Activated CD4-positive, CD25-positive, alpha-beta regulatory T cell treated with anti-CD3 and anti-CD28 coated beads, Interleukin-2, amount 50 U/mL, for 16 hours (primary cell): ENCODE results near the gene FAM20C.
"Not testable (repeated sequence)": the region's sequence is repeated elsewhere in the genome, so short reads cannot be mapped to it uniquely, and the experiment has no call there.

ENCODE experiments used
- DNase-seq: peaks from one replicate; pipeline ENCODE4 v3.0.0-alpha.2; 2020; ENCODE audit warnings: low read depth, low spot score

FAM20C gene

DNA sequence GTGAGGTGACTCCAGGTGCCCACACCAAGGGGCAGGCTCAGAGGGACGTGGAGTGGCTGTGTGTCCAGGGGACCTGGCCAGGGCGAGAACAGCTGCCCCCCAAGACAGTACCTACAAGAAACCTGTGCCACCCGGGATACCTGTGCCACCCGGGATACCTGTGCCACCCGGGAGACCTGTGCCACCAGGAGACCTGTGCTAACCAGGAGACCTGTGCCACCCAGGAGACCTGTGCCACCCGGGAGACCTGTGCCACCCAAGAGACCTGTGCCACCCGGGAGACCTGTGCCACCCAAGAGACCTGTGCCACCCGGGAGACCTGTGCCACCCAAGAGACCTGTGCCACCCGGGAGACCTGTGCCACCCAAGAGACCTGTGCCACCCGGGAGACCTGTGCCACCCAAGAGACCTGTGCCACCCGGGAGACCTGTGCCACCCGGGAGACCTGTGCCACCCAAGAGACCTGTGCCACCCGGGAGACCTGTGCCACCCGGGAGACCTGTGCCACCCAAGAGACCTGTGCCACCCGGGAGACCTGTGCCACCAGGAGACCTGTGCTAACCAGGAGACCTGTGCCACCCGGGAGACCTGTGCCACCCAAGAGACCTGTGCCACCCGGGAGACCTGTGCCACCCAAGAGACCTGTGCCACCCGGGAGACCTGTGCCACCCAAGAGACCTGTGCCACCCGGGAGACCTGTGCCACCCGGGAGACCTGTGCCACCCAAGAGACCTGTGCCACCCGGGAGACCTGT is 50.6 kb downstream of the FAM20C start:
- not testable (repeated sequence) for DNase-seq

DNA sequence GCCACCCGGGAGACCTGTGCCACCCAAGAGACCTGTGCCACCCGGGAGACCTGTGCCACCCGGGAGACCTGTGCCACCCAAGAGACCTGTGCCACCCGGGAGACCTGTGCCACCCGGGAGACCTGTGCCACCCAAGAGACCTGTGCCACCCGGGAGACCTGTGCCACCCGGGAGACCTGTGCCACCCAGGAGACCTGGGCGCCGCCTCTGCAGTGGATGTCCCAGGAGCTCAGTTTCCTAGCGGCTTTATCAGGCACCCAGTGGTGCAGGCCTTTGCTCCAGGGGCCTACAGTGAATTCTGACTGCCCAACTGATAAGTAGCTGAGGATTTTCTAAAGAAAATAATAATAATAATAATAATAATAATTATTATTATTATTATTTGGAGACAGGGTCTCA is 51.2 kb downstream of the FAM20C start:
- not testable (repeated sequence) for DNase-seq

DNA sequence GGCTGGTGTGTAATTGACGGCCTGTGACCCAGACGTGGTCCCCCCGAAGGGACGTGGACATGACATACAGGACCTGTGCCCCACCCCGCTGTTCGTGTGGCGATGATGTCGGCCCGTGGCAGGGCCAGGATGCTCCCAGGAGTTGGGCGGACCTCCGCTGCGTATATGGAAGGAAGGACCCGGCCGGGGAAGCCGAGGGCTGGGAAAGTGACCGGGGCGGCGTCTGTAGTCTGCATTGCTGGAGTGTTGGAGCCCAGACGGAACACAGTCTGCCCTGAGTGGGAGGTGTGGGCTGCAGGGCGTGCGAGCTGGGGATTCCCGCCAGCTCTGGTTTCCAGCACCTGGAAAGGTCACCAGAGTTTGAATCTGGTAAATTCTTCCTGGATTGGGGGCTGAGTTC is 52.6 kb downstream of the FAM20C start:
- DNase-seq: no peak

- no peak for DNase-seq
Observed at GRCh38 chr7:245574-246295, 53.4 kb downstream of the FAM20C start.

- no peak for DNase-seq
Observed at GRCh38 chr7:246451-246850, 54.1 kb downstream of the FAM20C start.

DNA sequence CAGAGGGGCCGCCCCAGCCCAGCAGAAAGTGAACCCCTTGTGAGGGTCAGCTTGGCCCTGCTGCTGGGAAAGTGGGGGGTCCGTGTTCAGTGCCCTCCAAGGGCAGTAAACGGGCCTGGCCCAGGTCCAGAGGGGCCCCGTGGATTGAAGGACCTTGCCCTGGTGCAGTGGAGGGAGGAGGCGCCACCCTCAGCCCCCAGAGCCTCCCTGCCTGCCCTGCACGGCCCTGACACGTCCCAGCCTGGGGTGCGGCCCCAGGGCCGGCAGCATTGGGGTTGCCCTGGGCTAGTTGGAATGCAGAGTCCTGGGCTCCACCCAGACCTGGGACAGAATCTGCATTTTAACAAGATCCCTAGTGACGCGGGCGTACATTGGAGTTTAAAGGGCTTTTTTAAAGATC is 54.8 kb downstream of the FAM20C start:
- no peak for DNase-seq

GRCh38 chr7:247636-248035 is 55.3 kb downstream of the FAM20C start:
- no peak for DNase-seq

GRCh38 chr7:248732-249435 is 56.5 kb downstream of the FAM20C start:
- no peak for DNase-seq

DNA sequence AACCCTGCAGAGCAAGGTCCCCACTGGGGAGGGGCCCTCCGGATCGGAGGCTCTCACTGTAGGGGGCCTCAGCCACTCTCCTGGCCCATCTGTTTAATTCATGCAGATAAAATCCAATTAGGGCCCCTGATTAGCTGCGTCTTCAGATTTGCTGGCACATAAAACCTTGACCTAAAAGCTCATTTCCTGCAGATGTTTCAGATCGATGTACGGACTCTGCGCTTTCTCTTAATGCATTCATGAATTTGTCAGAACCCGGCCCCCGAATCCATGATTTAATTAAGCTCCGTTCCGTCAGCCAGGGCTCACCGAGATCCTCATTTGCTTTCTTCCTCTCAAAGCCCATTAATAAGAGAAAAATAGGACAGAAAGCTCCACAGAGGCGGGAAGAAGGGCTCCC is 57.6 kb downstream of the FAM20C start:
- no peak for DNase-seq

GRCh38 chr7:250523-250922 is 58.2 kb downstream of the FAM20C start:
- no peak for DNase-seq

DNA sequence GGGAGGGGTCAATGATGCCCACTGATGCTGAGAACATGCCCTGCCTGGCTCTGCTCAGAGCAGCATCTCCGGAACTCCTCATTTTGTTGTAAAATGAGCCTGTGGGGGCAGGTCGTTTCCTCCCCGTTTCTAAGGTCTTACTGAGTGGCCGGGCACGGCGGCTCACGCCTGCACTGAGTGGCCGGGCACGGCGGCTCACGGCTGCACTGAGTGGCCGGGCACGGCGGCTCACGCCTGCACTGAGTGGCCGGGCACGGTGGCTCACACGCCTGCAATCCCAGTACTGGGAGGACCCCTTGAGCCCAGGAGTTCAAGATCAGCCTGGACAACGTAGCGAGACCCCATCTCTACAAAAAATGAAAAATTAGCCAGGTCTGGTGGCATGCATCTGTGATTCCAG is 58.6 kb downstream of the FAM20C start:
- no peak for DNase-seq

- no peak for DNase-seq
Observed at GRCh38 chr7:251446-252175, 59.2 kb downstream of the FAM20C start.

- DNase-seq: no peak
Observed at GRCh38 chr7:252216-252965, 60.0 kb downstream of the FAM20C start.

DNA sequence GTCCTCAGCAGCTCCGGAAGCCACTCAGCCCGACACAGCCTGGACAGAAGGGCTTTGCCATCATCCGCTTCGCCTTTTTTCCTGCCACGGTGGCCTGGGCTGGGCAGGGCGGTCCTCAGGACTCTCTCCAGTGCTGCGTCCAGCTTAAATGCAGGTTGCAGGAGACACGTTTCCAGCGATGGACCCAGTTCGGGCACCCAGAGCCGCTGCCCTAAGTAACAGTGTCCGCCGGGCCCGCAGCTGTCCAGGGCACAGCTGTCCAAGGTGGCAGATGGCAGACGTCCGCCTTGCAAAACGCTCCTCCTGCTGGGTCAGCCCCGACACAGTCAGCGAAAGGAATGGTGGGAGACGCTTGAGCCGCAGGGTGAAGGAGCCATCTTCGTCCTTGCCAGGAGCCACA is 60.6 kb downstream of the FAM20C start:
- no peak for DNase-seq

GRCh38 chr7:253581-254336 is 61.4 kb downstream of the FAM20C start:
- DNase-seq: no peak

GRCh38 chr7:254337-255037 is 62.1 kb downstream of the FAM20C start:
- DNase-seq: no peak

DNA sequence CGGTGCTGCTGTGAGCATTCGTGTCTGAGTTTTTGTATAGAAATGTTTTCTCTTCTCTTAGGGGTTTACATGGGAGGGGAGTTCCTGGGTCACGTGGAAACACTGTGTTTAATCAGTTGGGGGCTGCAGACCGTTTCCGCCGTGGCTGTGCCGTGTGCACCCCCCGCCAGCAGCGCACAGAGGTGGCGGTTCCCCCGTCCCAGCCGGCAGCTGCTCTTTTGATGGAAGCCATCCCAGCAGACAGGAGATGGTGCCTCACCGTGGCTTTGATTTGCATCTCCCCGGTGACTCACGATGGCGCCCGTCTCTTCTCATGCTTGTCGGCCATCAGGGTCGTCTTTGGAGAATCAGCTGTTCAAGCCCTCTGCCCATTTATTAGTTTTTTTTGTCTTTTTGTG is 62.7 kb downstream of the FAM20C start:
- no peak for DNase-seq

DNA sequence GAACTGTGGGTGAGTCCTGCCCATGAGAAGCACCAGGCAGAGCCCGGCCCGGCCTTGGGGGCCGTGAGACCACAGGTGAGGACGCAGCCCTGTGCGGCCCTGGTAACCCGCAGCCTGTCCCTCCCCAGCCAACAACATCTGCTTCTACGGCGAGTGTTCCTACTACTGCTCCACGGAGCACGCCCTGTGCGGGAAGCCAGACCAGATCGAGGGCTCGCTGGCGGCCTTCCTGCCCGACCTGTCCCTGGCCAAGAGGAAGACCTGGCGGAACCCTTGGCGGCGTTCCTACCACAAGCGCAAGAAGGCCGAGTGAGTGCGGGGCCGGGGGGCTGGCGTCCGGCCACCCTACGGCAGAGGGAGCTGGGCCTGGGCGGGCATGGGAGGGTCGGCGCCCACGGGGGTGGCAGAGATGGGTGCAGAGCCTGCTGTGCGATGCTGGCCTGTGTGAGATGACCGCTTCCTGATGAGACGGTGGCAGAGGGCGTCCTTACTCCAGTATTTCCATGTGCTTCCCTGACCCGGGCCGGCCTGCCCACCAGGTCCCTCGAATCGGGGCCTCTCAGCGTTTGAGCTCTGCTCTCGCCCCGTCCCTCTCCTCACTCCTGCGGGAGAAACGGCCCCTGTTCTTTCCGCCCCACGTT is 63.5 kb downstream of the FAM20C start:
- DNase-seq: no peak

DNA sequence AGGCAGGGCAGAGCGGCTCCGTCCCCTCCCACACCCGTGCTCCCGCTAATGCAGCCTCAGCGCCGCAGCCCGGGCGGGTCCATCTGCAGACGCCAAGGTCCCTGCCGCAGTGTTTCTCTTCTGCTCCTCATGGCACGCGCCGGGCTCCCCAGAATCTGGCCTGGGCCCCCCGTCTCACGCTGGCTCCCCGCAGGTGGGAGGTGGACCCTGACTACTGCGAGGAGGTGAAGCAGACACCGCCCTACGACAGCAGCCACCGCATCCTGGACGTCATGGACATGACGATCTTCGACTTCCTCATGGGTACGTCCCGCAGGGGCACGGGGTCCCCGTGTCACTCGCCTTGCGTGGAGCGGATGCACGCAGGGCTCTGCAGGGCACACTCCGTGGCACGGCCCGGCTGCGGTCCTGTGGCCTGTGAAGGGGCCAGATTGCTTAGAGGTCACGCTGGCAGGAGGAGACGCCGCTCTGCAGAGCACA is 64.1 kb downstream of the FAM20C start:
- no peak for DNase-seq
